A549 (cell line): ENCODE results near the gene HPGDS. TPM values are rescaled to one million over a fixed set of nuclear protein-coding genes. Genes with fewer than 3 reads are reported as not detected.

Source experiments
- ATAC-seq, 2 experiments: fragments of 200-7000 bp in 1 of 2; fragments of >200 bp in 1 of 2; cut with Nextera tagmentation in 1 of 2; cut with Tn5 transposase in 1 of 2; 3 replicates each; pipeline versions ENCODE4 v1.8.0 to v1.9.1; 2018 to 2020; ENCODE audit warnings: mild to moderate bottlenecking in 1 of 2, moderate library complexity in 1 of 2
- CTCF ChIA-PET: fragments of 300-600 bp; sonication (Branson Sonifier 250); formaldehyde crosslinking; extraction: SDS; loops from one replicate; lab custom pipeline; 2021; ENCODE audit warnings: antibody characterized with exemption, inconsistent platforms; lab: Yijun Ruan, JAX
- POLR2A ChIA-PET: fragments of 350-600 bp; formaldehyde crosslinking; extraction: SDS; loops from one replicate; lab custom pipeline; 2021; ENCODE audit warnings: antibody characterized with exemption, inconsistent platforms; lab: Yijun Ruan, JAX
- DNase-seq, 2 experiments: peaks; one replicate each; pipeline versions ENCODE4 v3.0.0 to v3.0.0-alpha.2; 2011 to 2016; ENCODE audit warnings: low read depth in 1 of 2, low spot score in 1 of 2
- FAIRE-seq: peaks from 2 replicates; lab custom pipeline; 2011; peaks lifted over from hg19 to GRCh38; lab: Jason Lieb, UNC
- H3K27ac ChIP-seq, 2 experiments: fragments of >200 bp; sonication (Bioruptor Twin); formaldehyde crosslinking; 3 replicates each; pipeline ENCODE4 v1.5.1; 2016 to 2017
- H3K4me1 ChIP-seq: fragments of >200 bp; sonication (Bioruptor Twin); formaldehyde crosslinking; 3 replicates; pipeline ENCODE4 v1.6.1; 2016
- H3K4me2 ChIP-seq: fragments of >200 bp; sonication (Bioruptor Twin); formaldehyde crosslinking; 3 replicates; pipeline ENCODE4 v1.6.1; 2016
- H3K4me3 ChIP-seq: fragments of >200 bp; sonication (Bioruptor Twin); formaldehyde crosslinking; 3 replicates; pipeline ENCODE4 v1.5.1; 2016
- H3K9me3 ChIP-seq: fragments of >200 bp; sonication (Bioruptor Twin); formaldehyde crosslinking; 3 replicates; pipeline ENCODE4 v1.6.1; 2016
- BCL3 ChIP-seq: fragments of >200 bp; sonication (Bioruptor Twin); formaldehyde crosslinking; IDR thresholded peaks from 3 replicates; pipeline ENCODE4 v1.6.1; 2016
- BHLHE40 ChIP-seq: IDR thresholded peaks from 2 replicates; pipeline ENCODE4 v1.6.1; 2012; ENCODE audit warnings: low read depth, low read length, inconsistent platforms
- CHD2 ChIP-seq: fragments of 150-350 bp; IDR thresholded peaks from 2 replicates; pipeline ENCODE4 v1.6.1; 2014; ENCODE audit warnings: low read length; ENCODE audit not compliant: partially characterized antibody
- EHF ChIP-seq: fragments of 250-450 bp; sonication (Bioruptor Pico); IDR thresholded peaks from 2 replicates; pipeline ENCODE4 v1.5.0; 2020; ENCODE audit warnings: mild to moderate bottlenecking
- GATA3 ChIP-seq: IDR thresholded peaks from 2 replicates; pipeline ENCODE4 v1.6.1; 2012; ENCODE audit warnings: borderline replicate concordance
- HDAC2 ChIP-seq: fragments of 200-600 bp; sonication (generic); IDR thresholded peaks from 2 replicates; pipeline ENCODE4 v1.6.1; 2016
- HES2 ChIP-seq: fragments of >200 bp; sonication (Bioruptor Twin); formaldehyde crosslinking; IDR thresholded peaks from 2 replicates; pipeline ENCODE4 v1.6.1; 2016
- HEYL ChIP-seq: fragments of 250-450 bp; sonication (Bioruptor Pico); IDR thresholded peaks from 2 replicates; pipeline ENCODE4 v1.8.0; 2021; ENCODE audit warnings: mild to moderate bottlenecking, moderate library complexity
- HMGXB4 ChIP-seq: fragments of 250-450 bp; sonication (Bioruptor Pico); IDR thresholded peaks from 2 replicates; pipeline ENCODE4 v1.5.0; 2021; ENCODE audit warnings: mild to moderate bottlenecking, moderate library complexity, borderline replicate concordance
- HOXB13 ChIP-seq: fragments of 250-450 bp; sonication (Bioruptor Pico); IDR thresholded peaks from 2 replicates; pipeline ENCODE4 v1.5.0; 2020; ENCODE audit warnings: low read depth, mild to moderate bottlenecking, moderate library complexity
- MAFK ChIP-seq: fragments of 450-650 bp; IDR thresholded peaks from 2 replicates; pipeline ENCODE4 v1.6.1; 2014; ENCODE audit not compliant: partially characterized antibody
- MYC ChIP-seq: IDR thresholded peaks from 2 replicates; pipeline ENCODE4 v1.6.1; 2012; ENCODE audit warnings: mild to moderate bottlenecking, inconsistent platforms, low read length, improper control_type of control experiment, borderline replicate concordance
- PBX3 ChIP-seq: IDR thresholded peaks from 2 replicates; pipeline ENCODE4 v1.6.1; 2012
- PHF8 ChIP-seq: fragments of 200-600 bp; sonication (generic); IDR thresholded peaks from 2 replicates; pipeline ENCODE4 v1.6.1; 2016; ENCODE audit warnings: low read depth, mild to moderate bottlenecking, antibody characterized with exemption, moderate library complexity, borderline replicate concordance
- POLR2A ChIP-seq: IDR thresholded peaks from 2 replicates; pipeline ENCODE4 v1.6.1; 2012; ENCODE audit warnings: mild to moderate bottlenecking, low read length
- POLR2AphosphoS2 ChIP-seq: conservative IDR thresholded peaks from 2 replicates; pipeline ENCODE4 v1.6.1; 2012; ENCODE audit warnings: low read length, improper control_type of control experiment, inconsistent platforms
- RCOR1 ChIP-seq: fragments of 150-350 bp; IDR thresholded peaks from 2 replicates; pipeline ENCODE4 v1.6.1; 2014; ENCODE audit warnings: antibody characterized with exemption, low read length, low read depth
- REST ChIP-seq: fragments of 200-600 bp; sonication (generic); IDR thresholded peaks from 2 replicates; pipeline ENCODE4 v1.6.1; 2016; ENCODE audit warnings: antibody characterized with exemption, mild to moderate bottlenecking, moderate library complexity
- TFCP2L1 ChIP-seq: fragments of 250-450 bp; sonication (Bioruptor Pico); IDR thresholded peaks from 2 replicates; pipeline ENCODE4 v1.5.0; 2021; ENCODE audit warnings: mild to moderate bottlenecking
- ZFP36 ChIP-seq: fragments of 450-650 bp; IDR thresholded peaks from 2 replicates; pipeline ENCODE4 v1.6.1; 2014; ENCODE audit warnings: borderline replicate concordance; ENCODE audit not compliant: partially characterized antibody
- ZNF302 ChIP-seq: fragments of 250-450 bp; sonication (Bioruptor Pico); IDR thresholded peaks from 2 replicates; pipeline ENCODE4 v1.9.0; 2021; ENCODE audit warnings: inconsistent platforms, mild to moderate bottlenecking, moderate library complexity
- WGBS: methylation state at CpG from one replicate; pipeline ENCODE4 v1.1.6; 2017; ENCODE audit errors: missing lambda C conversion rate; 5-methylcytosine and 5-hydroxymethylcytosine counted together
- polyA plus RNA-seq, 4 experiments: library from polyadenylated mRNA; depleted of rRNA in 3 of 4; stranded (reverse); fragments of >200 nt; fragmentation: RNase III in 1 of 4; extraction: RNeasy Plus Mini Kit Qiagen cat#74134 plus additional on column Dnase treatment in 1 of 4; gene quantifications; 2 replicates in 3 of 4; 3 replicates in 1 of 4; pipeline ENCODE4 v1.2.3, GENCODE V29; 2011 to 2017

HPGDS gene
- polyA plus RNA-seq, 2 of the 4 experiments (the other 2 are of a cell fraction): not detected

- FAIRE-seq: no peak
- Histone ChIP-seq H3K4me2 (no peak overlapping the region), H3K4me1 (no peaks in the 10 kb centered on the region), H3K9me3 (no peaks in the 10 kb centered on the region), H3K27ac (no peak overlapping the region), H3K4me3 (no peak overlapping the region)
- WGBS: 67% methylated on average over 2 of the region's 2 CpGs
- ChIA-PET CTCF (no interaction called here), POLR2A (no interaction called here)
- TF ChIP-seq HDAC2 (no peak), POLR2A (no peak), MAFK (no peak), EHF (CRISPR knock-in tag) (no peak), BCL3 (no peak), HES2 (no peak), PHF8 (no peak), REST (no peak), ZNF302 (no peak), GATA3 (no peak), CHD2 (no peak)
- no peak for DNase-seq
- ATAC-seq: no peak
These were observed 71.4 kb downstream of the HPGDS start for GRCh38 chr4:94271248-94271647.

- Histone ChIP-seq H3K9me3 (no peaks in the 10 kb centered on the region), H3K27ac (no peak overlapping the region), H3K4me2 (no peak overlapping the region)
- FAIRE-seq: no peak
- DNase-seq: no peak
- TF ChIP-seq RCOR1 (no peak), HOXB13 (CRISPR knock-in tag) (no peak), TFCP2L1 (no peak), BHLHE40 (no peak), HDAC2 (no peak), MYC (no peak), ZFP36 (no peak), HEYL (no peak), HMGXB4 (CRISPR knock-in tag) (no peak), POLR2AphosphoS2 (no peak), REST (no peak), GATA3 (no peak), PBX3 (no peak), MAFK (no peak)
- TF ChIP-seq, all 56 proteins: peak for 0
- ChIA-PET POLR2A (no interaction called here), CTCF (no interaction called here)
- no peak overlapping the region for H3K4me3 ChIP-seq
- WGBS: 88% methylated on average over 4 of the region's 4 CpGs
- ATAC-seq: no peak
- H3K4me1 ChIP-seq: no peaks in the 10 kb centered on the region
These were observed 75.6 kb downstream of the HPGDS start for GRCh38 chr4:94267037-94267436.
